Measurements from ENCODE around the gene BLTP3A. TPM values are rescaled to one million over a fixed set of nuclear protein-coding genes. Genes with fewer than 3 reads are reported as not detected.
"Not testable (repeated sequence)": the region's sequence is repeated elsewhere in the genome, so short reads cannot be mapped to it uniquely, and the experiment has no call there.

BLTP3A gene
- total RNA-seq, 1 experiment from 2014 or later: 22.3 TPM

- H2AFZ ChIP-seq: no peak overlapping the region
- no peaks in the 10 kb centered on the region for H3K36me3 ChIP-seq (ENCODE audit: low read depth)
- no peaks in the 10 kb centered on the region for H3K27me3 ChIP-seq (ENCODE audit: insufficient read depth, low read depth)
- H3K4me2 ChIP-seq: no peak overlapping the region
- DNase-seq: peak in 1 of 2 experiments; percentile 44
- no TSS peak for BruUV-seq (replicated peaks)
- no peaks in the 10 kb centered on the region for H3K9me3 ChIP-seq (ENCODE audit: insufficient read depth, low read depth)
- H3K4me1 ChIP-seq (replicated peaks; ENCODE audit: insufficient read depth): peaks cover 34% of the 10 kb centered on the region
- intact Hi-C loops (cut with micrococcal nuclease; ENCODE audit: unreplicated experiment): no loop called here
- TF ChIP-seq EZH2 (IDR thresholded peaks at IDR 0.05; ENCODE audit: low read depth) (no peak), CTCF (conservative IDR thresholded peaks at IDR 0.05) (no peak)
- H3K4me3 ChIP-seq: no peak overlapping the region
- H3K79me2 ChIP-seq (ENCODE audit: low read depth): peaks cover 88% of the 10 kb centered on the region
- CTCF ChIA-PET: no interaction called here
- POLR2A ChIA-PET (ENCODE audit: unreplicated experiment): no interaction called here
- H4K20me1 ChIP-seq (ENCODE audit: insufficient read depth): peaks cover 45% of the 10 kb centered on the region
- H3F3A ChIP-seq (ENCODE audit: insufficient read depth, low read depth): peaks cover 31% of the 10 kb centered on the region
- H3K9me2 ChIP-seq (ENCODE audit: insufficient read depth): no peaks in the 10 kb centered on the region
- H3K27ac ChIP-seq: no peak overlapping the region
Observed at GRCh38 chr6:34806738-34807453, 15.0 kb downstream of the BLTP3A start.

GRCh38 chr6:34808473-34808872 lies 16.6 kb downstream of the BLTP3A start:
- peaks cover 90% of the 10 kb centered on the region for H3K79me2 ChIP-seq (ENCODE audit: low read depth)
- H2AFZ ChIP-seq; H3K9me2 ChIP-seq (ENCODE audit: insufficient read depth); H3K4me2 ChIP-seq; DNase-seq; H3K27me3 ChIP-seq (ENCODE audit: insufficient read depth, low read depth); H3K4me3 ChIP-seq; POLR2A ChIA-PET (ENCODE audit: unreplicated experiment); CTCF ChIA-PET; BruUV-seq (replicated peaks); H3K36me3 ChIP-seq (ENCODE audit: low read depth); H3K9me3 ChIP-seq (ENCODE audit: insufficient read depth, low read depth); intact Hi-C loops (cut with micrococcal nuclease; ENCODE audit: unreplicated experiment): not testable (repeated sequence)
- peak overlapping the region; percentile 70; the same call in 1 of the 2 replicates for H3K27ac ChIP-seq
- H3K4me1 ChIP-seq (replicated peaks; ENCODE audit: insufficient read depth): peaks cover 35% of the 10 kb centered on the region
- peaks cover 31% of the 10 kb centered on the region for H3F3A ChIP-seq (ENCODE audit: insufficient read depth, low read depth)
- H4K20me1 ChIP-seq (ENCODE audit: insufficient read depth): peaks cover 37% of the 10 kb centered on the region

- H2AFZ ChIP-seq; H3K27me3 ChIP-seq (ENCODE audit: insufficient read depth, low read depth); CTCF ChIA-PET; H3K4me3 ChIP-seq; BruUV-seq (replicated peaks); H3K36me3 ChIP-seq (ENCODE audit: low read depth); H3K9me2 ChIP-seq (ENCODE audit: insufficient read depth); DNase-seq; H3K9me3 ChIP-seq (ENCODE audit: insufficient read depth, low read depth); POLR2A ChIA-PET (ENCODE audit: unreplicated experiment); intact Hi-C loops (cut with micrococcal nuclease; ENCODE audit: unreplicated experiment): not testable (repeated sequence)
- H3F3A ChIP-seq (ENCODE audit: insufficient read depth, low read depth): peaks cover 31% of the 10 kb centered on the region
- H3K4me1 ChIP-seq (replicated peaks; ENCODE audit: insufficient read depth): peaks cover 35% of the 10 kb centered on the region
- H4K20me1 ChIP-seq (ENCODE audit: insufficient read depth): peaks cover 33% of the 10 kb centered on the region
- H3K79me2 ChIP-seq (ENCODE audit: low read depth): peaks cover 89% of the 10 kb centered on the region
- peak overlapping the region; percentile 70 for H3K27ac ChIP-seq
- peak overlapping the region; percentile 60 for H3K4me2 ChIP-seq
Observed at GRCh38 chr6:34809419-34809818, 17.5 kb downstream of the BLTP3A start.

- peaks cover 33% of the 10 kb centered on the region for H4K20me1 ChIP-seq (ENCODE audit: insufficient read depth)
- DNase-seq: peak; percentile 29 to 75
- no peak overlapping the region for H3K4me3 ChIP-seq
- peaks cover 90% of the 10 kb centered on the region for H3K79me2 ChIP-seq (ENCODE audit: low read depth)
- H3K9me3 ChIP-seq (ENCODE audit: insufficient read depth, low read depth): no peaks in the 10 kb centered on the region
- TF ChIP-seq CTCF (conservative IDR thresholded peaks at IDR 0.05) (no peak), EZH2 (IDR thresholded peaks at IDR 0.05; ENCODE audit: low read depth) (no peak)
- BruUV-seq (replicated peaks): no TSS peak
- H3K27me3 ChIP-seq (ENCODE audit: insufficient read depth, low read depth): no peaks in the 10 kb centered on the region
- H3F3A ChIP-seq (ENCODE audit: insufficient read depth, low read depth): peaks cover 31% of the 10 kb centered on the region
- no peaks in the 10 kb centered on the region for H3K9me2 ChIP-seq (ENCODE audit: insufficient read depth)
- H3K4me2 ChIP-seq: peak overlapping the region; percentile 60
- peaks cover 35% of the 10 kb centered on the region for H3K4me1 ChIP-seq (replicated peaks; ENCODE audit: insufficient read depth)
- ChIA-PET CTCF (interaction anchor here (0.8 kb wide), 1 partner anchor 11 kb away, joined by 3 read pairs; no protein-coding TSS in a partner anchor), POLR2A (ENCODE audit: unreplicated experiment) (no interaction called here)
- H3K36me3 ChIP-seq (ENCODE audit: low read depth): no peaks in the 10 kb centered on the region
- H3K27ac ChIP-seq: peak overlapping the region; percentile 70
- intact Hi-C loops (cut with micrococcal nuclease; ENCODE audit: unreplicated experiment): no loop called here
- no peak overlapping the region for H2AFZ ChIP-seq
Observed at GRCh38 chr6:34810017-34810882, 18.4 kb downstream of the BLTP3A start.

Data from PC-9 (cell line).